Gastrocnemius medialis (tissue), 4 donors: Measurements from ENCODE around the gene RANBP10.

Experiments
- CTCF ChIP-seq, 5 experiments: fragments of 450-650 bp in 3 of 5; fragments of 200-600 bp in 2 of 5; sonication (generic) in 2 of 5; IDR thresholded peaks in 4 of 5; conservative IDR thresholded peaks in 1 of 5; 1 replicate in 4 of 5; 2 replicates in 1 of 5; pipeline ENCODE4 v1.5.1; 2016 to 2019; ENCODE audit warnings: antibody characterized with exemption in 5 of 5, mild to moderate bottlenecking in 3 of 5, moderate library complexity in 3 of 5
- POLR2A ChIP-seq, 2 donors: fragments of 450-650 bp; IDR thresholded peaks; one replicate each; pipeline ENCODE4 v1.6.1; 2017; ENCODE audit warnings: antibody characterized with exemption in 2 of 2, mild to moderate bottlenecking in 2 of 2, moderate library complexity in 2 of 2

GRCh38 chr16:67783353-67783725, 23.0 kb downstream of the RANBP10 start:
- no peak for TF ChIP-seq POLR2A (IDR thresholded peaks at IDR 0.05)
- TF ChIP-seq CTCF (IDR thresholded peaks at IDR 0.05 in 4 of 5, conservative IDR thresholded peaks at IDR 0.05 in 1 of 5) = no peak
